HEK293T (cell line): Measurements from ENCODE around the gene CYP2C19.

Source experiments
- ARNT ChIP-seq: fragments of 450-650 bp; IDR thresholded peaks from 2 replicates; pipeline ENCODE4 v1.6.1; 2017; ENCODE audit warnings: mild to moderate bottlenecking
- BHLHE40 ChIP-seq: fragments of 450-650 bp; IDR thresholded peaks from 2 replicates; pipeline ENCODE4 v1.6.1; 2016; ENCODE audit warnings: mild to moderate bottlenecking, moderate library complexity, borderline replicate concordance
- FOXA1 ChIP-seq: fragments of 450-650 bp; IDR thresholded peaks from 2 replicates; pipeline ENCODE4 v1.6.1; 2016; ENCODE audit warnings: mild to moderate bottlenecking
- FOXM1 ChIP-seq: fragments of 450-650 bp; IDR thresholded peaks from 2 replicates; pipeline ENCODE4 v1.6.1; 2017; ENCODE audit warnings: mild to moderate bottlenecking, borderline replicate concordance
- SP1 ChIP-seq: fragments of 450-650 bp; IDR thresholded peaks from 2 replicates; pipeline ENCODE4 v1.6.1; 2017
- SUZ12 ChIP-seq: fragments of 450-650 bp; IDR thresholded peaks from 2 replicates; pipeline ENCODE4 v1.6.1; 2016; ENCODE audit warnings: mild to moderate bottlenecking
- TF ChIP-seq, protein P1 (sequence below): fragments of 450-650 bp; IDR thresholded peaks from 2 replicates; pipeline ENCODE4 v1.6.1; 2016

GRCh38 chr10:94762393-94762792, at the start of gene CYP2C19:
- no peak for TF ChIP-seq FOXA1
- no peak for TF ChIP-seq BHLHE40
- no peak for TF ChIP-seq ARNT
- no peak for TF ChIP-seq SP1
- TF ChIP-seq SUZ12: no peak
- no peak for TF ChIP-seq FOXM1
- TF ChIP-seq, protein P1, sequence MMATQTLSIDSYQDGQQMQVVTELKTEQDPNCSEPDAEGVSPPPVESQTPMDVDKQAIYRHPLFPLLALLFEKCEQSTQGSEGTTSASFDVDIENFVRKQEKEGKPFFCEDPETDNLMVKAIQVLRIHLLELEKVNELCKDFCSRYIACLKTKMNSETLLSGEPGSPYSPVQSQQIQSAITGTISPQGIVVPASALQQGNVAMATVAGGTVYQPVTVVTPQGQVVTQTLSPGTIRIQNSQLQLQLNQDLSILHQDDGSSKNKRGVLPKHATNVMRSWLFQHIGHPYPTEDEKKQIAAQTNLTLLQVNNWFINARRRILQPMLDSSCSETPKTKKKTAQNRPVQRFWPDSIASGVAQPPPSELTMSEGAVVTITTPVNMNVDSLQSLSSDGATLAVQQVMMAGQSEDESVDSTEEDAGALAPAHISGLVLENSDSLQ: no peak
